HG02759 (cell line): ENCODE data around the gene ABI2.
A peak's percentile ranks its signal among the peaks of the same experiment; 100 is the strongest.
"Not testable (repeated sequence)": the region's sequence is repeated elsewhere in the genome, so short reads cannot be mapped to it uniquely, and the experiment has no call there.

ENCODE experiments used
- ATAC-seq: cut with Tn5 transposase; IDR thresholded peaks from one replicate; pipeline ENCODE4 v1.9.1; 2021; ENCODE audit warnings: mild to moderate bottlenecking, moderate library complexity; ENCODE audit not compliant: unreplicated experiment

The ABI2 gene

DNA sequence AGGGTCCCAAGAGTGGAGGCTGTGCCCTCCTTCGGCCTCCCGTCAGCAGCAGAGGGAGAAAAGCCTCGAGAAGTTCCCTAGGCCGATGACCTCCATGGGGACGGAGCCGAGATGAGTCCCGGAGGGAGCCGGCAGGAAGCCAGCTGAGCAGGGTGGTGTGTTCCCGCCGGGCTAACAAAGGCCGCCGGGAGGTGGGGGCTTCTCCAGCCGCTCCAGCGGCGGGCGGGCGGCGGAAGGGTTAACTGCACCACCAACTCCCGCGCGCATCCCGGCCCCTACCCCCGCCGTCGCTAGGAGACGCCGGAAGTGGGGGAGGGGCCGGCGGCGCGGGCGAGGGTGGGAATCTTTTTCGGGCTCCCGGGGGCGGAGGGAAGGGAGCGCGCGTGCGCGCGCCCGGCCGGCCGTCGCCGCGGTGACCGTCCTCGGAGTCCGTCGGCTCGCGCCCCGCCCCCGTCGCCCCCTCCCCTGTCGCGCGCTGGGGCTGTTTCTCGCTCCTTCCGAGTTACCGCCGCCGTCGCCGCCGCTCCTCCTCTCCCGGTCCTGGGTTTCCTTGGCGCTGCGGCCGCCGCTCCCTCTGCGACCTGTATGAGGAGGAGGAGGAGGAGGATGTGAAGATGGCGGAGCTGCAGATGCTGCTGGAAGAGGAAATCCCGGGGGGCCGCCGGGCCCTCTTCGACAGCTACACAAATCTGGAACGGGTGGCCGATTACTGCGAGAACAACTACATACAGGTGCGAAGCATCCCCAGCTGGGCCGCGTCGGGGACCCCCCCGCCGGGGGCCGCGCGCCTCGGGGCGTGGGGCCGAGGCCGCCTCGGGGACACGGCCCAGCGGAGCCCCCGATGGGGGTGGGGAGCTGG is at the start of gene ABI2:
Gene ABI2, plus strand, starts transcription at position 494 of the 859 bp plus-strand sequence. Its CDS starts 121 bp downstream, at position 615.
- ATAC-seq, result peak; percentile 74

DNA sequence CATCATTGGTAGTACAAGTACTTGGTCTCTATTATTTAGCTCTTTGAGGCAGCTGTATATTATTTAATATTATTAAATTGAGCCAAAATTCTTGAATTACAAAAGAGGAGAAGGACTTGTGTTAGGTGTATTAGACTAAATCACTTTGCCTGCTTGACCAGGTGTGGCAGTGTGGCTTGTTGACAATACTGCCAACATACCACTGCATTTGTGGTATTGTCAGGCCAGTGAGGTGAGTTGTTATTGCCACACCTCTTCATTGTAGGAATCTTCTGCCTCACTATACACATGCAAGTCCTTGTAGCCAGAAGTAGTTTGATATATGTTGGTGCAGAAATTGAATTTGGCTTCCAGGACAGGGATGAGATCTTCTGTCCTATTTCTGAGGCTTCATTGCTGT is 48.9 kb upstream of the ABI2 start:
- ATAC-seq, result no peak

DNA sequence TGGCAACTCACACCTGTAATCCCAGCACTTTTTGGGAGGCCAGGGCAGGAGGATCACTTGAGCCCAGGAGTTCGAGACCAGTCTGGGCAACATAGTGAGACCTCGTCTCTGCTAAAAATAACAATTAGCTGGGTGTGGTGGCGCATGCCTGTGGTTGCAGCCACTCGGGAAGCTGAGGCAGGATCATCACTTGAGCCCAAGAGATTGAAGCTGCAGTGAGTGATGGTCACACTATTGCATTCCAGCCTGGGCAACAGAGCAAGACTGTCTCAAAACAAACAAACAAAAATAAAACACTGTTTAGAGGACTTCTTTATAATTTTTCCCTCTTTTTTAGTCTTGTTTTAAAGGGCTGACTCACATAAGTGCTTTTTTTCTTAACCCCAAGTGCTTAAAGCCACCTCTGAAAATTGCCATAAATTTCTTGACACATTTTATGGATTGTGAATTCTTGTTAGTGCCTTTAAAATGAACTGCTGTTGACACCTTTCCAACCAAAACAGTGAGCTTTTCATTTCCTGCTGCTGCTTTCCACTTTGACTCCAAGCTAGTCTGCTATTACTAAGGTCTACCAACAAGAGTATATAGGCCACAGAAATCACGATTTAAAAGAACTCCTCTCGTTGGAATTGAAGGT is 47.6 kb upstream of the ABI2 start:
- ATAC-seq, result no peak

DNA sequence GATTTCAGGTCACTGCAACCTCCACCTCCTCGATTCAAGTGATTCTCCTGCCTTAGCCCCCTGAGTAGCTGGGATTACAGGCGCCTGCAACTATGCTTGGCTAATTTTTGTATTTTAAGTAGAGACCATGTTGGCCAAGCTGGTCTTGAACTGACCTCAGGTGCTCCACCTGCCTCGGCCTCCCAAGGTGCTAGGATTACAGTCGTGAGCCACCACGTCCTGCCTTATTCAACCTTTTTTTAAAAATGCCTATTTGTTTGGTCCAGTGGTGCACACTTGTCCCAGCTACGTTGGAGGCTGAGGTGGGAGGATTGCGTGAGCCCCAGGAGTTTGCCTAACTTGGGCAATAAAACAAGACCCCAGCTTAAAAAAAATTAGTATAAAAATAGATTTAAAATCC is 46.1 kb upstream of the ABI2 start:
- no peak for ATAC-seq

DNA sequence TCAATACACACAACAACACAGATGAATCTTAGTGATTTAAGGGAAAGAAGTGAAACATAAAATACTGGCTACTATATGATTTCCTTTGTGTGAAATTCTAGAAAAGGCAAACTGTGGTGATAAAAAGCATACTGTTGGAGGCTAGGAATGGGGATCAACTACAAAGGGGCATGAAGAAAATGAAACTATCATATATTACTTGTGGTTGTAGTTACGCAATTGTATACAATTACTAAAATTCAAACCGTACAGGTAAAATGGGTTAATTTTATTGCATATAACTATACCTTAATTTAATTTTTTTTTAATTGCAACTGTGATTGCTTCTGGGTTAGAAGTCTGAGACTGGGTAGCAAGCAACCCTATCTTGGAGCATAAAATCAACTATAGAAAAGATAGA is 41.7 kb upstream of the ABI2 start:
- ATAC-seq, result no peak

DNA sequence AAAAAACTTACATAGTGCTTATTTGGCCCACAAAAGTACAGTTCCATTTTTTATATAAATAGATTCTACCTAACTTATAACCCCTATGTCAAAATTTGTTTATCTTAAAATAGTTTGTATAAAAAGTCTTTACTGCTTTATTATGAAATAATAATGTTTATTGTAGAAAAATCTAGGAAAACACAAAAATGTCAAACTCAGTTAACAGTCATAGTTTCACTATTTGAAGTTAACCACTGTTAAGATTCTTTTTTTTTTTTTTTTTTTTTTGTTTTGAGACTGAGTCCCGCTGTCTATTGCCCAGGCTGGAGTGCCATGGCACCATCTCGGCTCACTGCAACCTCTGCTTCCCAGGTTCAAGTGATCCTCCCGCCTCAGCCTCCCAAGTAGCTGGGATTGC is 26.5 kb upstream of the ABI2 start:
- no peak for ATAC-seq

DNA sequence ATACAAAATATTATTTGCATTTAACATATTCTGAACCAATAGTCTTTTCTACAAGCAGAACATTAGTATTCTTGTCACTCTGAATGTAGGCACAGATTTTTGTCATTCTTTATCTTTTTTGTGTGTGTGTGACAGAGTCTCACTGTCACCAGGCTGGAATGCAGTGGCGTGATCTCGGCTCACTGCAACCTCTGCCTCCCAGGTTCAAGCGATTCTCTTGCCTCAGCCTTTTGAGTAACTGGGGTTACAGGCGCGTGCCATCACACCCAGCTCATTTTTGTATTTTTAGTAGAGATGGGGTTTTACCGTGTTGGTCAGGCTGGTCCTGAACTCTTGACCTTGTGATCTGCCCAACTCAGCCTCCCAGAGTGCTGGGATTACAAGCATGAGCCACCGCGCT is 25.6 kb upstream of the ABI2 start:
- not testable (repeated sequence) for ATAC-seq

DNA sequence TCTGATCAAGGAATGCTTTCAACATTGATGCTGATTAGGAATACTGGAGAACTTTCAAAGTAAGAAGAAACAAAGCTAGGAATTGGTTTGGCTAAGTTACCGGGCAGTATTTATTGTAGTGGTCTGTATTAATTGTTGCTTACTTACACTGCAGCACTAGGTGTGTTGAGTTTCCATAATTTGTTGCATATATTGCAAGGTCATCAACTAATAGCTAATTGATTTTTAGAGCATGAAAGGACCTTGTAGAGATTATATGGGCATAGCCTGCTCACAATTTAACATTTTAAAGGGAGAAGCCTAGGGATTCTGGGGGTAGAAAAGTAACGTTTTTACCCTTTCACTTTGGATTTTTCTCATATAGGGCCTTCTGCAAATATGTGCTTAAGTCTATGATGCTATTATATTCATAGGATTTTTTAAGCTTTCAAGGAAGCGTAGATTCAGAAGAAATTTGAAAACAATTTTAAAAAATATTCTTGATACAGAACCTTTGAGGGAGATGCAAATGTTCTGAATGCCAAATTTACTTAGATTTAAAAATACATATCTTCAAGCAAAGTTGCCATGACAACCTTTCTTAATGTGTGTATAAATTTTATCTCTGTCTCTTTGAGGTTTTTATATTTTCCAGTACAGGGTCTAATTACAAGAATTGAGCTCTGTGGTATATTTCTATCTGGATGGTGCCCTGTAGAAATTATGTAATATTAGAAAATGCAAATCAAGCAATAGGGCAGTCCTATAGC is 17.3 kb upstream of the ABI2 start:
- no peak for ATAC-seq

DNA sequence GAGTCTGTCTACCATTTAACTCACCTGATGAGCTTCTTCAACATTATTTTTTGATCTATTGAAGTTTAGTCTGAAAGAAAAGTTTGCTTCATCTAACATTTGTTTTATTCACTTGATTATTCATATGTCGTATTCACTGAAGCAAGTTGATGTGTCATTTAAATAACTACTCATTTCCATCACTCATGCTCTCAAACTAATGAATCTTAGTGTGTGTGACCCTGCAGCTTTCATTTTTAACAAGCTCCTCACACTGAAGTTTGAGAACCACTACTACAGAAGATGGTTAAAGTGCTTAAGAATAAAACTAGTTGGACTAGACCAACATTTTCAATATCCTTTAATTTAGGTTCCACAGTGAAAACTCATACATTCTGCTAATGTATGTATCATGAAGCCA is 1.8 kb upstream of the ABI2 start:
- no peak for ATAC-seq

DNA sequence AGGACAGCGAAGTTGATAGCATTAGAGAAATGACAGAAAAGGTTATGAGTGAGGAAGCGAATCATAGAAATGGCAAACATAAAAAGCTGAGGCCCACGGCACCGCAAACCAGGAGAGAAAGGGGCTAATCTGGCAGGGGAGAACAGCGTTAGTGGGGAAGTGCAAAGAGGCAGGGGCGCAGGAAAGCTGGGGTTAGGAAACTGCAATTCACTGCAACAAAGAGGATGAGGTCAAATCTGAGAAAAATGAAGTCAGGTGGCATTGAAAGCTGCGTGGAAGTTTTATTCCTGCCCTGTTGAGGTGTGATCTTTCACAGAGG is 653 bp upstream of the ABI2 start:
- no peak for ATAC-seq

DNA sequence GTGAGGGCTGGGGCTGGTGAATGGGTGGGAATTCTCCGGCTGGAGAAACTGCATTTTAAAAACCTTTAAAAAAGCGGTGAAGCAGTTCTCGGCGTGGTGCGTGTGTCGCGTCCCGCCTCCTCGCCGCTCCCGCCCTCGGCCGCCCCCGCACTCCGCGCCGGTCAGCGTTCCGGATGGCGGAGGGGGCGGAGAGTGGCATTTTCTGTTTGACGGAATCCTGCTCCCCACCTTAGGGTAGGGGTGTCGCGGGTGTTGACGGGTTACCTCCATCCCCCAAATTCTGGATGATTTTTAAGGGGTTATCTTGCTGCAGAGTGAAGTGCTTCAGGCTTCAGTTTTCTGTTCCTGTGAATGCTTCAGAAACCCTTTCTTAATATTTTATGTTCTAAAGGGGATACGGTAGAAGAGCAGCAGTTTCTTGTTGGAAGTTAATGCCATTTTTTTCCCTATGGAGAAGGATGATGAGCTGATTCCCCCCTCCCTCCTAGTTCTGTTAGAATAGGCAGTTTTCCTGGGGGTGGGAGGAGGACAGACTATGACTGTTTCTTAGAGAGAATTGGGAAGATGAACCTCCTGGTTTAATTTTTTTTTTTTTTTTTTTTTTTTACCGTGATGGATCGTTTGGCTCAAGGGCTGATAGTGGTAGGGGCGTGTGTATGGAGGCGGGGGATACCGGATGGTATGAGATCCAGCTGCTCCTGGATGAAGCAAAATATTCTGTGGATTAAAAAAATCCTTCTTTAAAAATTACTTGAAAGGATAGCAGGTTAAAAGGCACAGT is 756 bp downstream of the ABI2 start:
- ATAC-seq, result peak; percentile 62

DNA sequence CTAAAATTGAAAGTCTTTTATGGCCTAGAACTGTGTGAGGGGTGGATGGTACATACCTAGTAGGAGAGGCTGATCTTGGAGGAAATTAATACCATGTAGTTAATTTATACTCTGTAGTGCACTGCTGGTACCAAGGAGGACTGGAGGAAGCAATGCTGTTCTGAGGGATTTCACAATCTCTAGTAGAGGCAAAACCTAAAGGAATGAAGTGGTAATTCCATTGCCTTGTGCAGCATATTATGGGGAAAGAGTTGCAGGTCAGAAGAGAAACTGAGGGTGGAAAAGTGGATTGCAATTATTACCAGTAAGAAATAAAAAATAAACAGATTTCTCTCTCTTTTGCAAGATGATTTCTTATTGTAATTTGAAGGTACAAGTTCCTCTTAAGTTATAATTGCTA is 2.2 kb downstream of the ABI2 start:
- no peak for ATAC-seq

DNA sequence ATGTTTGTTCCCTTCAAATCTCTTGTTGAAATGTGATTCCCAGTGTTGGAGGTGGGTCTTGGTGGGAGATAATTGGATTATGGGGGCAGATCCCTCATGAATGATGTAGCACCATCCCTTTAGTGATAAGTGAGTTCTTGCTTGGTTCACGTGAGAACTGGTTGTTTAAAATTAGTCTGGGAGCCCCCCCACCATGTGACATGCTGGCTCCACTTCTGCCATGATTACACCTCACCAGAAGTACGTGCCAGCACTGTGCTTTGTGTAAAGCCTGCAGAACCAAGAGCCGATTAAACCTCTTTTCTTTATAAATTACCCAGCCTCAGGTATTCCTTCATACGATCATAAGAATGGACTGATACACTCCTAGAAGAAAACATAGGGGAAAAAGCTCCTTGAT is 10.1 kb downstream of the ABI2 start:
- no peak for ATAC-seq

DNA sequence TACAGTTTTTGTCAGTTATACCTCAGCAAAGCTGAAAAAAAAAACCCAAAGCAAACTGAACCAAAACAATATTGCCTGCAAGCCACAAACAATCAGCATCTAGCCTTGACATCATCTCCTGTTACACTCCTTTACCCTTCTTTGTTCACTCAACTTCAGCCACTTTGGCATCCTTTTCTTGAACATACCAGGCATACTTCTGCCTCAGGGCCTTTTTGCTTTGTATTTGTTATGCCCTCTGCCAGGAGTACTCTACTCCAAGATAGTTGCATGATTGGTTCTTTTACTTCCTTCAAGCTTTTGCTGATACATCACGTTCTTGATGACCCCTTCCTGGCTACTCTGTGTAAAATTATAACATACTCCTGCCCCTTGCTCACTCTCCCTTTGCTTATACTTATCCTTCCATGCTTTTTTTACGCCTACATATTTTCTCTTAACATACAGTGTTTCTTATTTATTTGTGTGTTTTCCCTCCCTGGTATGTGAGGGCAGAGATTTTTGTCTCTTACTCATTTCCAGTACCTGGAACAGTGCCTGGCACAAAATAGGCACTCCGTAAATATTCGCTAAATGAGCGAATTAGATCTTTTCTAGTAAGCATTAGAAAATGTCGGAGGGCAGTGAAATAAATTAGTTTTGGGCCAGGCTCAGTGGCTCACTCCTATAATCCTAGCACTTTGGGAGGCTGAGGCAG is 12.7 kb downstream of the ABI2 start:
- no peak for ATAC-seq

DNA sequence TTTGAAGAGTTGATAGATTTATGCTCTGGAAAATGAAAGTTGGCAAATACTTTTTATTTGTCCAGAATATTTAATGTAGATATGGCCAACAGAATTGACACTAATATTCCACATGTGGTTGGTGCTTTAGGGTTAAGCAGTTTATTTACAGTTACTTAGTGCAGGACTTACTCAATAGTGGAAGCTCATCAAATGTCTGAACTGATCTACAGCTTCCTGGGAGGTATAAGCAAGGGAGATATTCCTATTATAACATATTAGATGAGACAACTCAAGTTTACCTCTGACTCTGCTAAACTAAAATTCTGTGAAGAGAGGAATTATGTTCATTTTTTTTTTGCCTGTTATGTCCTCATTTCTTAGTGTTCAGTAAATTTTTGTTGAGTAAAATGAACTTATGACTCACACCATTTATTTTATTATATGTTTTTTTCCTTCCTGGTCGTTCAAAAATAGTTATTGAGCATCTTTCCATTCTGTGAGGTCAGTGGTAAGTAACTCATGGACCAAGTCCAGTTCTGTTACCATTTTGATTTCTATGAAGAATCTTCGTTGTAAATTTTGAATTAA is 13.6 kb downstream of the ABI2 start:
- no peak for ATAC-seq

DNA sequence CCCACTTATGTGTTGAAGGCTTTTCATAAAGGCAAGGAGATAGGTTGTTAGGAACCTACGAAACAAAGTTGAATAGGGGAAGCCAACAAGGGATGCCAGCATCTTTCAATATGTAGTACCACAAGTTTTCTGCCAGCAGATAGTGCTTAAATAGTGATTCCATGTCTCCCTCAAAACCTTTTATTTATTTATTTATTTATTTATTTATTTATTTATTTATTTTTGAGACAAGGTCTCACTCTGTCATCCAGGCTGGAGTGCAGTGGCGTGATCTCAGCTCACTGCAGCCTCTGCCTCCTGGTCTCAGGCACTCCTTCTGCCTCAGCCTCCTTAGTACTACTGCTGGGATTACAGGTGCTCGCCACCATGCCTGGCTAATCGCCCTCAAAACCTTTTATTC is 14.2 kb downstream of the ABI2 start:
- ATAC-seq, result not testable (repeated sequence)

DNA sequence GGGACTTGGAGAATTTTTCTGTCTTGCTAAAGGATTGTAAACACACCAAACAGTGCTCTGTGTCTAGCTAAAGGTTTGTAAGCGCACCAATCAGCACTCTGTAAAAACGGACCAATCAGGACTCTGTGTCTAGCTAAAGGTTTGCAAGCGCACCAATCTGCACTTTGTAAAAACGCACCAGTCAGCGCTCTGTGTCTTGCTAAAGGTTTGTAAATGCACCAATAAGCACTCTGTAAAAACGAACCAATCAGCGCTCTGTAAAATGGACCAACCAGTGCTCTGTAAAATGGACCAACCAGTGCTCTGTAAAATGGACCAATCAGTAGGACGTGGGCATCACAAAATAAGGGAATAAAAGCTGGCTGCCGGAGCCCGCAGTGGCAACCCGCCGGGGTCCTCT is 16.5 kb downstream of the ABI2 start:
- ATAC-seq, result no peak

DNA sequence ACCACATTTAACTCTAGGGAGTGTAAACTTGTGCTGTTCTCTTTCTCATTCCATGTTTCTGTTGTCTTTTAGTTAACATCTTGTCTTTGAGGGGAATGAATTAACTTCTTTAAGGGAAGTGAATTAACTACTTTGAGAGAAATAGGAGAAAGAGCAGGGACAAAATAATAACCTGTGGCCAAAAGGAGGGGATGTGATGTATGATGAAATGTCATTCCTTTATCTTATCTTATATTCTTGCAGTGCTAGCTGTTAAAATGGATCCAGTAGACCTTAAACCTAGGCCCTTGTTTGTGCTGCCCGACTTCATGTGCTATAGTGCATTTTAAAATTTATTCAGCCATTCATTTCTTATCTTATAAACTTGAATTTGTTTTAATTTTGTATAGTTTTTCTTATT is 18.4 kb downstream of the ABI2 start:
- ATAC-seq, result no peak

DNA sequence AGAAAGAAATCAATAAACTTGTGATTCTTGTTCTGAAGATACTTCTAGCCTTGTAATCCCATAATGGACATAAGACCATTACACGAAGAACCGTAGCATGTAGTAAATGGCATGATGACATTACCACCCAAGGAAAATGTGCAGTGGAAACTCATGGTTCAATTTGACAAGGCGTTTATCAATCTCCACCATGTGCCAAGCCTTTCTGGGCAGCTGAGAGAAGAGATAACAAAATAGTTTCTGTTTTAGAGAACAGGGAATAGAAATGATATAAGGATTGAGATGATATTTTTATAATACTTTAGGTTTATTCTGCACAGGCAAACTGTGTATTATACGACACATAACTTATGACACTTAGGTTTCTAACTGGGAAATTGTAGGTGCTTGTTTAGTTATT is 19.2 kb downstream of the ABI2 start:
- no peak for ATAC-seq

DNA sequence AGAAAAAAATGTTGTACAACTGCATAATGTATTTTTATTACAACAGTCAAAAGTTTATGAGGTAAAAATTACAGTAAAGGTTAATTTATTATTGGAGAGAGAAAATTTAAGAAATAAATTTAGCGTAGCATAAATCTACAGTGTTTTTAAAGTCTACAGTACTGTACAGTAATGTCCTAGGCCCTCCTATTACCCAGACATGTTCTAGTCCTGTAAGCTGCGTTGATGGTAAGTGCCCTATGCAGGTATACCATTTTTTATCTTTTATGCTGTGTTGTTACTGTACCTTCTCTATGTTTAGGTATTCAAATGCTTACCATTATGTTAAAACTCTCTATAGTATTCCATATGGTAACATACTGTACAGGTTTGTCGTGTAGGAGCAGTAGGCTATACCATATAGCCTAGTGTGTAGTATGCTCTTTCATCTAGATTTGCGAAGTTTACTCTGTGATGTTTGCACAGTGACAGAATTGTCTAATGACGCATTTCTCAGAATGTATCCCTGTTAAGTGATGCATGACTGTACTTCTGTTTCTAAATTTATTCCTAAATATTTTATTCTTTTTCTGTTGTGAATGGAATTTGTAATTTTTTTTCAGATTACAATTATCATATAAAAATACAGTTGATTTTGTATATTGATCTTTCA is 24.5 kb downstream of the ABI2 start:
- ATAC-seq, result no peak
